HG02981 (cell line): ENCODE data around the gene PROS1.
A peak's percentile ranks its signal among the peaks of the same experiment; 100 is the strongest.

Source experiments
- ATAC-seq: cut with Tn5 transposase; IDR thresholded peaks from one replicate; pipeline ENCODE4 v1.9.1; 2021; ENCODE audit warnings: mild to moderate bottlenecking, moderate library complexity; ENCODE audit not compliant: unreplicated experiment

Gene PROS1

DNA sequence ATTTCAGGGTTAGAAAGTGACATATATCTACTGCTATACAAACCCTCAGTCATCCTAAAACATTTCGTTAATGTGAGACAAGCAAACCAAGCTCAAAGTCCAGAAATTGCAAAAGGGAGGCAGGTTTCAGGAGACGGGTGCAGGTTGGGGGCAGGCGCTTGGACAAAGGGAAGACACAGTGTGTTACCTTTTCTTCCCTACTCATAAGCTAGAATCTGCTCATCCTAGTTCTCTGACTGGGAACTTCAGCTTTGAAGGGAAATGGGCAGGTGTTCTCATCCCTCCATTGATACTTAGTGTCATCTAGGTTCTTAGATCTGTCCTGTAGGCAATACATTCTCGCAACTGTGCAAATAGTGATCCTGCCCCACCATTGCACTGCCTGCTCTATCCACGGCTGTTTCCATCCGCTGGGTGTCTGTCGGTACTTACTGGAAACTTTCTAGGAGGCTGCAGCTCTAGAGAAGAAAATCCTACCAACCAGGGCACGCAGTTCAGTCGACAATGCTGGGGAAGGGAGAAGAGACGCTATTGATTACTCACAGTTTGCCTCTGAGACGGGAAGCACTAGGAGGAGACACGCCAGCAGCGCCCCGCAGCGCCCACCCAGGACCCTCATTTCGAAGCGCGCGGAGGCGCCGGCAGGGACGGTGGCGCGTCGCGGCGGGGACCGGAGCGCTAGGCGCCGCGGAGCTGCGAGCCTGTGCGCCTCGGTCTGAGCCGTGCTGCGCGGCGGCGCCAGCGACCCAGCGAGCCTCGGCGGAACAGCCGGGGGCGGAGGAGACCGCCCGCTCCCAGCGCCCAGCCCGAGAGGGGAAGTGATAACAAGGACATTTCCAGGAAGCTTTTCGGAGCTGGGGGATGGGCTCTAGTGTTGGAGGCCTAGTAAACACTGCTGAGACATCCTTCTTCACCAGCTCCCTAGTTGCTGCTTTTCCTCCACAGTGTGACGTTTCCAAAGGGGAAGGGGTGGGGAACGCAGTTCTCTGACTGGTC lies at the start of gene PROS1:
Gene PROS1 (minus strand): TSS at position 766 of the 996 bp plus-strand sequence. CDS start 147 bp downstream, at position 619.
- peak; percentile 84 for ATAC-seq

DNA sequence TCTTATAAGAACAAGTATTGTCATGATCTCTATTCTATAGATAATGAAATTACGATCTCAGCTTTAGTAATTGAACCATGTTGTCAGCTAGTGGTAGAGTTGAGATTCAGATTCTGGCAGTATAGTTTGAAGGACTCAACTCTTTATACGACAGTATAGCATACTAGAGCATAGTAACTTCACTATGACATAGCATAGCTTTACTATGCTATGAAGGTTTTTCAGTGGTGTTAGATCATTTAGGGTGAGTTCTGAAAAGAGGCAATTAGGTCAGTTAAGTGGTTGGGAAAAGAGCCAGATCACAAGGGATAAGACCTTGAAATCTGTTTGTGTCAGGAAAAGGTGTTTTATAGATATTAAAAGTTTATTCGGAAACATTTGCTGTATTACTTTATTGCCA lies 46.6 kb upstream of the PROS1 start:
- no peak for ATAC-seq

DNA sequence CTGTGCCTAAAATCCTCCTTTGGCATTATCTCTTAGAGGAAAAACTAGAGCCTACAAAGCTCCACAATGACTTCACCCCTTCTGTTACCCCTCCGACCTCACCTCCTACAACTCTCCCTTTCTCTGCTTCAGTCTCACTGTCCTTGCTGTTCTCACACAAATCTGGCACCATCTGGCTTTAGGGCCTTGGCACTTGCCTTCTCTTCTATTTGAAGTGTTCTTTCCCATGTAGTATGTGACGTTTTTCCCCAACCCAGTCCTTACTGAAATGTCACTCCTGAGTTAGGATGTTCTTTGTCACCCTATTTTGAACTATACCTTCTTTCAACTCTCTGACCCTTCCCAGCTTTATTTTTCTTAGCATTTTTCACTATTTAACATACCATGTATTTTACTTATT lies 46.0 kb upstream of the PROS1 start:
- no peak for ATAC-seq

DNA sequence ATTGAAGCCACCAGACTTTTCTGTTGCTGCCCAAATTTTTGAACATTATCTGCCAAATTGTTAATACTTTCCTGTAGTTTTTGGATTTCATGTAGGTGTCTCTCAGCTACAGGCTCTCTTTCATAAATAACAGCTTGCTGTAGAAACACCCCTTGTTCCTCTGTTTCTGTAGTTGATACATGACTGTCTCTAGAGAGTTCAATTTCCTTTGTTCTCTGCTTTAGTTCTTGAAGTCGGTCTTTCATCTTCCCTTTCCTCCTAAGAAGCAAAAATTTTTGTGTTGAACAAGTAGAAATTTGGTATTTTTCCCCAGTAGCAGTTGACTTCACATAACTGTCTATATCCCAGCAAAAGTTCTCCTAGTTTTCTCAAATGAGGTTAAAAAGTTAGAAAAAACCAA lies 41.3 kb upstream of the PROS1 start:
- no peak for ATAC-seq

- no peak for ATAC-seq
Observed at GRCh38 chr3:94012185-94012584, 38.5 kb upstream of the PROS1 start.

DNA sequence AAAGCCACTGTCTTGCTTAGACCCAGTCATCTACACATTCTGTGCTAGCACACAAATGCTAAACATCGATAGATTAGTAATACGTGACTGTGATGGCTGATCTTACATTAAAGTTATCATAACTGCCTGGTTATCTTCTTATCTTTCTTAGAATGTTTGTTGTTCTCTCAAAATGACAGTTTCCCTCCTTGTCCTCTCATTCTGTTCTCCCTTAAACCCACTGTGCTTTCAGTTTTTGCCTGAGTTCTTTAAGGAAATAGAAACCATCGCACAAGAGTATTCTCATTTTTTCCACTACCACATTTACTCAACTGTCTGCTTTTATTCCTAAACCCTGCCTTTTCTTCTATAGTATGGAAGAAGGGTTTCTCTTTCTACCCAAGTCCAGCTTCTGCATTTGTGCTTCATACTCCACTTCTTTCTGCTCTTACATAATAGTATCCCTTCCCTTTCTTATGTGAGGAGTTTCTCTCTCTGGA lies 37.6 kb upstream of the PROS1 start:
- ATAC-seq, result no peak

GRCh38 chr3:94009608-94010007 lies 35.9 kb upstream of the PROS1 start:
- no peak for ATAC-seq

DNA sequence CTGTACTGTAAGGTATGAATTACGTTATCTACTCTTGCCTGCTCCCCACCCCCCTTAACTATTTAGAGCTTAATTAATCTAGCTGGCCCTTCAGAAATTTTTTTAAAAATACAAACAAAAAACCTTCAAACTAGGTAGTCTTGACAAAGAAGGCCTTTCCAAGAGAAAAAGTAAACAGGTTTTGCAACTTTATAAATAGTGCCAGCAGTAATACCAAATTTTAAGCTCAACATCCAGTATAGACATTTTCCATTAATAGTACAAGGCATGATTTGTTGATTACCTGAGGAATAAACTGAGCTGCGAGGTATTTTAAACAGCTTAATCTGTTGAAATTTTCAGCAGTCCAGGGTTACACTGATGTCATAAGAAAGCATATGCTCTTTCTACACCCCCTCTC lies 34.6 kb upstream of the PROS1 start:
- ATAC-seq, result no peak

GRCh38 chr3:94004301-94004910 lies 30.7 kb upstream of the PROS1 start:
- peak; percentile 92 for ATAC-seq

GRCh38 chr3:94001827-94002495 lies 28.3 kb upstream of the PROS1 start:
- no peak for ATAC-seq

DNA sequence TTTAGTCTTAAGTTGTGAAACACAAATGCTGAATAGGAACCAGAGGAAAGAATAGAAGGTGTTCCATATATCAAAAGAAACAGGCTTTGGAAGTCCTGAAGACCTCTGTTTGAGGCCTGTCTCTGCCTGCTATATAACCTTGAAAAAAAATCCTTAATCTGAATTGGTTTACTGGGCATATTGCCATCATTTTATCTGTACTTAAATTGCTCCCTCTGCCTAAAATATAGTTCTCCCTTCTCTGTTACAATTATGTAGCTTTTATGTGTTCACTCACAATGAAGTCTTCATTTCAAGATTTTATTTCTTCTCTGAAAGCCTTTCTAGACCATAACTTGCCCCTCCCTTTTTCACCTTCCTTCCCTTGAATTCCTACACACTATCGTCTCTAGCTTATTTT lies 27.5 kb upstream of the PROS1 start:
- ATAC-seq, result no peak

DNA sequence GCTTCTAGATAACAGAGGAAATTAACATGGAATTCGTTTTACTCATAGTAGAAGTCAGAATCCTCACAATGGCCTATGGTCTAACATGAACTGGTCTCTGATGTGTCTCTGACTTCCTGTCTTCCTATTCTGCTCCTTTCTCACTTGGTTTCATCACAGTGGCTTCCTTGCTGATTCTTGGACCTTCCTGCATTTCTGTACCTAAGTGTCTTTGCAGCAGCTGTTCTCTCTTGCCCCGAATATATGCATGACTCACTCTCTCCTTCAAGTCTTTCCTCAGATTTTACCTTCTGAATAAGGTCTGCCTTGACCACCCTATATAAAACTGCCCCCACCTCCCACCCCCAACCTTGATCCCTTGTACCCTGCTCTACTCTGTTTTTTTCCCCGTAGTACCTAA lies 20.4 kb upstream of the PROS1 start:
- no peak for ATAC-seq

GRCh38 chr3:93992207-93992606 lies 18.5 kb upstream of the PROS1 start:
- ATAC-seq, result no peak

- no peak for ATAC-seq
Observed at GRCh38 chr3:93991631-93992030, 17.9 kb upstream of the PROS1 start.

GRCh38 chr3:93989241-93989640 lies 15.5 kb upstream of the PROS1 start:
- no peak for ATAC-seq

DNA sequence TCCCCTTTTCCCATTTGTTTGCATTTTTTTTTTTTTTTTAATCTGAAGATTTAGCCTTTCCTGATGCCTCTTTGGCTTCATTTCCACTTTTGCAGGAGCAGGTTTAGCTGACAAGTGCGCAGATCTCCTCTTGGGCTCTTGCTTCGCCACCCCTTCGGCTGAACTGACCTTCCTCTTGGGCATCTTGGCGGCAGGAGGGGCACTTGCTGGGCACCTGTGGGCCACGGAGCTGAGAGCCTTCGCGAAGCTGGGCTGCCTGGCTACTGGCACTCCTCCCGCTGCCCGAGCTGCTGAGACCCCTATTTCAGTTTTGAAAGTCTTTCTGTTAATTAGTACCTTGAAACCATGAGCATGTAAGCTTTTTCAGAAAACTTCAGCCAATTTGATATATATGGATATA lies 15.1 kb upstream of the PROS1 start:
- no peak for ATAC-seq

DNA sequence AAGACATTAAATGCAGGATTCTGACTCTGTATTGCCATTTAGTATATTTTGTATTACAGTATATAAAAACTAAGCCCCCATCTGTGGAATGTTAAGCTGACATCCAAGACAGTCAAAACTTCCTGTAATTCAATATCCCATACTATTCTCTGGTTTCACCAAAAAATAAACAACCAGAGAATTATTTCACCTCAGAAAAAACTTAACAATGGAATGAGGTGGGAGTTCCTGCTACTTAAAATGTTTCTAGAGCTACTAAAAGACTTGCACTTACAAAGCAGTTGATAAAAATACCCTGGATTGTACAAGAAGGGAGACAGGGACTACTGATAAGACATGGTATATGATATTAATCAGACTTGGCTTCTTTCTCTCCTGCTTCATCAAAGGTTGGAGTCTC lies 14.6 kb upstream of the PROS1 start:
- ATAC-seq, result no peak

DNA sequence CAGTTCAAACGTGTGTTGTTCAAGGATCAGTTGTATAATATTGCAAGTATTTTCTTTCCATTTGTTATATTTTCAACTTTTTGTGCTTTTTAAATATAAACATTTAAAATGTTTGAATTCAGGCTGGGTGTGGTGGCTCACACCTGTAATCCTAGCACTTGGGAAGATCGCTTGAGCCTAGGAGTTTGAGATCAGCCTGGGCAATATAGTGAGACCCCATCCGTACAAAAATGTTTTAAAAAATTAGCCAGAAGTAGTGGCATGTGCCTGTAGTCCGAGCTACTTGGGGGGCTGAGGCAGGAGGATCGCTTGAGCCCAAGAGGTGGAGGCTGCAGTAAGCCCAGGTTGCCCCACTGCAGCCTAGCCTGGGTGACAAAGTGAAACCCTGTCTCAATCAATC lies 10.9 kb upstream of the PROS1 start:
- ATAC-seq, result no peak

DNA sequence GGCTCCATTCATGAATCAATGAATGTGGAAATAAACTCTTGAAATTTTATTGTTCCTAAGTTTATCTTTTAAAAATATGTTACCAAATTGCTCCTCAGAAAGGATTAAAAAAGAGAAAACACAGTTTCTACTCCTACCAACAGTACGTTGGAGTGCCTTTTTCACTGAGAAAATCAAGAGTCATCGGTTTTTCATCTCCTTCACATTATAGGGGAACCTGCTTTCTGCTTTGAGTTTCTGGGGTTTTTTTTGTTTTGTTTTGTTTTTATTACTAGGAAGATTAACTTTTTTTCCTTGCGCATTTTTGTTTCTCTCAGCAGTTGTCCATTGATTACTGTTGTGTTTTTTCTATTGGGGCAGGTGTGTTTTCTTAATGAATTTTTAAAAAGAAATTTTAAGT lies 9.7 kb upstream of the PROS1 start:
- no peak for ATAC-seq

- ATAC-seq, result no peak
Observed at GRCh38 chr3:93981649-93982048, 8.0 kb upstream of the PROS1 start.

- peak; percentile 100 for ATAC-seq
Observed at GRCh38 chr3:93979850-93980676, 6.4 kb upstream of the PROS1 start, which contains the start of gene ARL13B. Gene ARL13B (plus strand): TSS chr3:93980155. CDS start chr3:93980424, 269 bp downstream.
